ENCODE measurements around the gene CYP11A1.

Gene CYP11A1

DNA sequence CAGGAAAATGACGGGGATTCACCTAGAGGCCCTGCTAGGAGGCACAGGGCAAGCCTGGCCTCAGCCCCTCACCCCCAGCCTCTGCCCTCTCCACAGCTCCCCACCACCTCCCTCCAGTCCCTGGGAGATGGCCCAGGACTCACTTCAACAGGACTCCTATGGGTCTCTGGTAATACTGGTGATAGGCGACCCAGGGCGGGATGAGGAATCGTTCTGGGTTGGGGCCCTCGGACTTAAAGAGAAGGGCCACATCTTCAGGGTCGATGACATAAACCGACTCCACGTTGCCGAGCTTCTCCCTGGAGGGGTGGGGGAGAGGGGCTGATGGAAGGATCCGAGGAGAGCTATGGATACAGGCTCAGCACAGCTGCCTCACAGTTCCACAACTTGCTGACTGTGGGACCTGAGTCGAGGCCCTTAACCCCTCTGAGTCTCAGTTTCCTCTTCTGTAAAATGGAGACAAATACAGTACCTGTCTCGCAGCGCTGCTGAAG is 19.6 kb downstream of the CYP11A1 start:
- no peak for DNase-seq (ENCODE audit: low read depth)

GRCh38 chr15:74345051-74345450 is 22.4 kb downstream of the CYP11A1 start:
- no peak for DNase-seq (ENCODE audit: low read depth)

DNA sequence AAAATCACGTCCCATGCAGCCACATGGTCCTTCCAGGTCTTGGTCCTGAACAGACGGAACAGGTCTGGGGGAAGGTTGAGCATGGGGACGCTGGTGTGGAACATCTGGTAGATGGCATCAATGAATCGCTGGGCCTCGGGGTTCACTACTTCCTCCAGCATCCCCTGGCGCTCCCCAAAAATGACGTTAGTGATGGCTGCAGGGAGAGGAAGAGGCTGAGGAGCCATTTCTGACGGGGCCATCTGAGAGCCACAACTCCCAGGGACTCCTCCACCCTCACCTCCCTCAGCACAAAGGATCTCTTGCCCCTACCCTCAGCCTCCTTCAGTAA is 23.7 kb downstream of the CYP11A1 start:
- DNase-seq (ENCODE audit: low read depth): no peak

DNA sequence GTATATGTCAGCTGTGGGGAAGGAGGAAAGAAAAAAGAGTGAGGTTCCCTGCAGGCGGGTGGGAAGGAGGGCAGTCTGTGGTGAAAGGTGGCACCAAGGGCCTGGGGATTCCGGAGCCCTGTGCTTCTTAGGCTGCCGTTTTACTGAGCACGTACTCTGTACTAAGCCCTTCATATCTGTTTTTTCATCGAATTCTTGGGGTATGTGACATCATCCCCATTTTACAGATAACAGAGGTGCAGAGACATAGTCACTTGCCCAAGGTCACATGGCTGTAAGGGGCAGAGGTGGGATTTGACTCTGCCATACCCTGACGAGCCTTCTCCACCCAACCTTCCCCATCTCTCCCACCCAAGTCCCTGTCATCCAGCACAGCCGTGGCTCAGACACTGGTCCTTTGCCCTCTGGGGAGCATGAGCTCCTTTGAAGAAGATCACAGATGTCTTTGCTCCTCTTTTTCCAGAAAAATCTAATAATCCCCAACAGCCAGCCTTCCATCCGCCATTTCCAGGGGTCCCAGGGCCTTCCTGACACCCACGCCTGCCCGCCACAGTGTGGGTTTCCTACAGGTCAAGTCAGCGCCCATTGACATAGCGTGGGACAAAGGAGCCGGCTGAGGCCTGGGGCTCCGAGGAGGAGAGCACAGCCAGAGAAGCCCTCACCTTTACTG is 24.2 kb downstream of the CYP11A1 start:
- DNase-seq (ENCODE audit: low read depth): no peak

DNA sequence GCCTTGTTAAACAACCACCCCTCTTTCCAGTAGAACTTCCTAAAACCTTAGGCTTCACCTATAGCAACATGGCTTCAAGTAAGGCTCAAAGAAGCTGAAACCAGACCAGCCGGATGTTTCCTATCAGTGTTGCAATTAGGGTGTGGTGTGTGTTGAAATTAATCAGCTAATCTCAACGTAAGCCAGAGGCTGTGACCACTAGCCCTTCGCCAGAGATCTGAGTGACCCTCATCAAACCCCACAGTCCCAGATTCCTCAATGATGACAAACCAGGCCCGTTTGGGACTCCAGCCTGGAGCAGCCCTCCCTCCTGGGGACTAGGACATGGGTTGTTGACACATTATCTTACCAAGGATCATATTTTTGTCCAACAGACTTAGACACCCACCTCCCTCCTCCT is 27.3 kb downstream of the CYP11A1 start:
- DNase-seq (ENCODE audit: low read depth): peak; percentile 36

DNA sequence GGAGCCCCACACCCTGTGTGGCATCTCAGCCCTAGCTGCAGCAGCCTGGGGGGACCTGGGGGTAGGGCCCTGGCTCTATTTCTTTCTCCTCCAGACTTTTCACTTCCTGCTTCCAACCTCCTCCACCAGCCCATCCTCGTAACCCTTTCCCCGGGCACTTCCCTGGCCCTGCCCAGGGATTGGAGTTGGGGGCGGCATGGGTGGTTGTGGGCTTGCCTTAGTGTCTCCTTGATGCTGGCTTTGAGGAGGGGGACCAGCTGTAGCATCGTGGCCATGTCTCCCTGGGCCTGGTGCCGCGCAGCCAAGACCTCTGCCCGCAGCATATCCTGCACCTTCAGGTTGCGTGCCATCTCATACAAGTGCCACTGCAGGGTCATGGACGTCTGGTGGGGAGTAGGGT is 28.1 kb downstream of the CYP11A1 start:
- no peak for DNase-seq (ENCODE audit: low read depth)

GRCh38 chr15:74338676-74339075 is 28.8 kb downstream of the CYP11A1 start:
- no peak for DNase-seq (ENCODE audit: low read depth)

- no peak for DNase-seq (ENCODE audit: low read depth)
Measured at GRCh38 chr15:74337607-74338211, 29.7 kb downstream of the CYP11A1 start.

DNA sequence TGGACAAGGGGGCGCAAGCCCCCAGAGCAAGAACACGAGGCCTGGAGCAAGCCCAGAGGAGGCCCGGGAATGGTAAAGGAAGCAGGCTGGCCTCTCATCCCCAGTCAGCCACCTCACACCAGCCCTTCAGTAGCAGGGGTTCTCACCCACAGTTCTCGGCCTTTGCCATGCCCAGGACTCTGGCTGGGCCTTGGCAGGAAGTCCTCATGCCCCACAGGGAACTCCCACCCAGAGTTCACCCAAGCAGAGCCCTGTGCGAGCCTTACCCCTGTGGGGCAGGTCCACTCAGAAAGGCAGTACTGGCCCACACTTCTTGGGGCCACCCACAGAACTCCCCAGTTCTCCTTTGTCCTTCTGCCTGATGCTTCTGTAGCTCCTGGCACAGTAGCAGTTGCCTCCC is 30.3 kb downstream of the CYP11A1 start:
- no peak for DNase-seq (ENCODE audit: low read depth)

- DNase-seq (ENCODE audit: low read depth): no peak
Measured at GRCh38 chr15:74336061-74337005, 31.1 kb downstream of the CYP11A1 start.

- DNase-seq (ENCODE audit: low read depth): no peak
Measured at GRCh38 chr15:74335396-74335795, 32.0 kb downstream of the CYP11A1 start.

- no peak for DNase-seq (ENCODE audit: low read depth)
Measured at GRCh38 chr15:74334127-74334526, 33.3 kb downstream of the CYP11A1 start.

- DNase-seq (ENCODE audit: low read depth): no peak
Measured at GRCh38 chr15:74333662-74334061, 33.8 kb downstream of the CYP11A1 start.

GRCh38 chr15:74333093-74333492 is 34.4 kb downstream of the CYP11A1 start:
- no peak for DNase-seq (ENCODE audit: low read depth)

GRCh38 chr15:74332611-74333010 is 34.8 kb downstream of the CYP11A1 start:
- DNase-seq (ENCODE audit: low read depth): no peak

DNA sequence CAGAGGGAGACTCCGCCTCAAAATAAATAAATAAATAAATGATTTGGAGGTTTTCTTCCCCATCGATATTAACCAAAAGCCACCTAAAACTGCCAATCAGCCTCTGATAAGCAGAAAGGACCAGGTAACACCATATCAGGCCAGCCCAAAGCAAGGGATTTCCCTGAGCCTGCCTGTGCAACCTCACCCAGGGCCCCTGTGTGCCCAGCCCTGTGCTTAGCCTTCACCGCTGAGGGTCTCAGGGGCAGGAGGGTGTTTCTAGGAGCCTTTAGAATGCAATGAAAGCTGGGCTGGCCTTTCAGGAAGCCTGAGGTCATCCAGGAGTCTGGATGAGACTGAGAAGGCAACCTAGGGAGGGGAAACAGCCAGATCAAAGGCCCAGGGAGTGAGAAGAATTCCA is 35.4 kb downstream of the CYP11A1 start:
- no peak for DNase-seq (ENCODE audit: low read depth)

DNA sequence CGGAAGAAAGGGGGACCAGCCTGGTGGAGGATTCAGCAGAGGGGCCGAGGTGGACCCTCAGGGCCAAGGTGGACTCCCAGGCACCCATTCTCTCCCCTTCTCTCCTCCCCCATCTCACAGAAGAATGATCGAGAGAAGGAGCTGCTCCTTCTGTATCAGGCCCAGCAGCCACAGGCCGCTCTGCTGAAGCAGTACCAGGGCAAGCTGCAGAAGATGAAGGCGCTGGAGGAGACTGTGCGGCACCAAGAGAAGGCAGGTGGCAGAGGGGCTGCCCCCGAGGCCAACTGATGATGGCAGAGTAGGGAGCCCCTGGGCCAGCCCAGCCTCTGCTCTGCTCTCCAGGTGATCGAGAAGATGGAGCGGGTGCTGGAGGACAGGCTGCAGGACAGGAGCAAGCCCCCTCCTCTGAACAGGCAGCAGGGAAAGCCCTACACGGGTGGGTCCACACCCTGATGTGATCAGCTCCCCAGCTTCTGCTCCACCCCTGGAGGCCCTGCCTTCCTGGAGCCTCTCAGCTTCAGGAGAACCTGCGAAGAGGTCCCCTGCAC is 36.5 kb downstream of the CYP11A1 start:
- DNase-seq (ENCODE audit: low read depth): no peak

DNA sequence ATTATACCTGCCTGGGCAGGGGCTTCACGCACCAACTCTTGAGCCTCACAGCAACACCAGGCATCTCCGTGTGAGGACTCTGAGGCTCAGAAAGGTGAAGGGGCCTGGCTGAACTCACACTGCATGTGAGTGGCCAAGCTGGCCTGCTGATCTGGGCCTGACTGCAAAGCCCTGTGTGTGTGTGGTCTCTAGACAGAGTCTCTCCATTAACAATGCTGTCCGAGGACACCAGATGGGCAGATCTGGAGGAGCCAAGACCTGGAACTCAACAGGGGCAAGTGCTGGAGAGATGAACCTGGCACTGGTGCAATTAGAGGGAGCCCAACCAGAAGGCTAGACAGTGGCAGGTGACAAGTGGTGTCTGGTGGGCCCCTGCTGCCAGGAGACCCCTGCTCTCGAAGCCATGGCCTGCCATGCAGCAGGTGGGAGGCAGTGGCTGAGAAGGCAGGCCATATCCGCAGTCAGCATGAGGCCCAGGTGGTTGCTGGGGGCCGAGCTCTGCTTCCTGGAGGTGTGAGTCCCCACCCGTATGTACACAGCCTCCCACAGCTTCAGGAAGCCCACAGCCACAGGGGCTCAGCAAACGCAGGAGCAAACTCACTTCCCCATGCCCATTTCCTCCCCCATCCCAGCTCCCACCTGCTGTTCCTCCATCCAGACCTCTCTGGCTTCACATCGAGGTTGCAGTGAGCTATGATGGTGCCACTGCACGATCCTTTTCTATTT is 39.0 kb downstream of the CYP11A1 start:
- DNase-seq (ENCODE audit: low read depth): no peak

DNA sequence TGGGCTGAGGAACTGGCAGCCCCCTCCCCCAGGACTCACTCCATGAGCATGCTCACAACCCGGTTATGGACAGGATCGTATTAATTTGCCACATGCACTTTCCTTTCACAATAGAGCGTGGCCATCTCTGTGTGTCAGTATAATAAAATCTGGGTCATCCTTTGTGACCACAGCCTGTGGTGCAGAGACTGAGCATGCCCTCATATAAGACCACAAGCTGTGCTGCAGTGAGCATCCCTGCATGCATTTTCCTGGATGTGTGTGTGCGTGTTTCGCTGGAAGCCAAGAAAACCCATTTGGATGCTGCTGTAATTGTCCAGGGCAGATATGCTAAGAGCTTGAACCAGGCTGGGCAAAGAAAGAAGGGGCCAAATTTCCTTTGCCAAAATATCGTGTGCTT is 39.7 kb downstream of the CYP11A1 start:
- no peak for DNase-seq (ENCODE audit: low read depth)

GRCh38 chr15:74326746-74327145 is 40.7 kb downstream of the CYP11A1 start:
- DNase-seq (ENCODE audit: low read depth): no peak

GRCh38 chr15:74324714-74325113 is 42.7 kb downstream of the CYP11A1 start:
- DNase-seq (ENCODE audit: low read depth): no peak

All from HS-27A (cell line).